ENCODE data around the gene NR2F1.

Gene NR2F1

GRCh38 chr5:93603078-93603792 is 20.2 kb downstream of the NR2F1 start:
- DNase-seq = no peak
- Histone ChIP-seq H3K9ac (ENCODE audit: low read length) (no peak overlapping the region), H3K27ac (ENCODE audit: low read length) (no peak overlapping the region), H3K4me1 (ENCODE audit: low read length) (no peaks in the 10 kb centered on the region), H2AFZ (ENCODE audit: low read length) (no peak overlapping the region), H3K27me3 (replicated peaks; ENCODE audit: insufficient read depth, low read length) (no peaks in the 10 kb centered on the region), H3K9me2 (replicated peaks; ENCODE audit: insufficient read depth, low read length) (no peaks in the 10 kb centered on the region), H3K4me2 (ENCODE audit: low read depth, low read length) (no peak overlapping the region), H3F3A (ENCODE audit: insufficient read depth, low read length) (no peaks in the 10 kb centered on the region), H3K4me3 (ENCODE audit: low read length) (no peak overlapping the region), H4K20me1 (ENCODE audit: insufficient read depth, low read length) (no peaks in the 10 kb centered on the region), H3K9me3 (replicated peaks; ENCODE audit: insufficient read depth, low read length) (no peaks in the 10 kb centered on the region), H3K79me2 (ENCODE audit: low read length) (no peaks in the 10 kb centered on the region), H3K36me3 (replicated peaks; ENCODE audit: insufficient read depth, low read length) (no peaks in the 10 kb centered on the region)
- TF ChIP-seq, protein P1, sequence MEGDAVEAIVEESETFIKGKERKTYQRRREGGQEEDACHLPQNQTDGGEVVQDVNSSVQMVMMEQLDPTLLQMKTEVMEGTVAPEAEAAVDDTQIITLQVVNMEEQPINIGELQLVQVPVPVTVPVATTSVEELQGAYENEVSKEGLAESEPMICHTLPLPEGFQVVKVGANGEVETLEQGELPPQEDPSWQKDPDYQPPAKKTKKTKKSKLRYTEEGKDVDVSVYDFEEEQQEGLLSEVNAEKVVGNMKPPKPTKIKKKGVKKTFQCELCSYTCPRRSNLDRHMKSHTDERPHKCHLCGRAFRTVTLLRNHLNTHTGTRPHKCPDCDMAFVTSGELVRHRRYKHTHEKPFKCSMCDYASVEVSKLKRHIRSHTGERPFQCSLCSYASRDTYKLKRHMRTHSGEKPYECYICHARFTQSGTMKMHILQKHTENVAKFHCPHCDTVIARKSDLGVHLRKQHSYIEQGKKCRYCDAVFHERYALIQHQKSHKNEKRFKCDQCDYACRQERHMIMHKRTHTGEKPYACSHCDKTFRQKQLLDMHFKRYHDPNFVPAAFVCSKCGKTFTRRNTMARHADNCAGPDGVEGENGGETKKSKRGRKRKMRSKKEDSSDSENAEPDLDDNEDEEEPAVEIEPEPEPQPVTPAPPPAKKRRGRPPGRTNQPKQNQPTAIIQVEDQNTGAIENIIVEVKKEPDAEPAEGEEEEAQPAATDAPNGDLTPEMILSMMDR (IDR thresholded peaks at IDR 0.05; ENCODE audit: low read length) = no peak

DNA sequence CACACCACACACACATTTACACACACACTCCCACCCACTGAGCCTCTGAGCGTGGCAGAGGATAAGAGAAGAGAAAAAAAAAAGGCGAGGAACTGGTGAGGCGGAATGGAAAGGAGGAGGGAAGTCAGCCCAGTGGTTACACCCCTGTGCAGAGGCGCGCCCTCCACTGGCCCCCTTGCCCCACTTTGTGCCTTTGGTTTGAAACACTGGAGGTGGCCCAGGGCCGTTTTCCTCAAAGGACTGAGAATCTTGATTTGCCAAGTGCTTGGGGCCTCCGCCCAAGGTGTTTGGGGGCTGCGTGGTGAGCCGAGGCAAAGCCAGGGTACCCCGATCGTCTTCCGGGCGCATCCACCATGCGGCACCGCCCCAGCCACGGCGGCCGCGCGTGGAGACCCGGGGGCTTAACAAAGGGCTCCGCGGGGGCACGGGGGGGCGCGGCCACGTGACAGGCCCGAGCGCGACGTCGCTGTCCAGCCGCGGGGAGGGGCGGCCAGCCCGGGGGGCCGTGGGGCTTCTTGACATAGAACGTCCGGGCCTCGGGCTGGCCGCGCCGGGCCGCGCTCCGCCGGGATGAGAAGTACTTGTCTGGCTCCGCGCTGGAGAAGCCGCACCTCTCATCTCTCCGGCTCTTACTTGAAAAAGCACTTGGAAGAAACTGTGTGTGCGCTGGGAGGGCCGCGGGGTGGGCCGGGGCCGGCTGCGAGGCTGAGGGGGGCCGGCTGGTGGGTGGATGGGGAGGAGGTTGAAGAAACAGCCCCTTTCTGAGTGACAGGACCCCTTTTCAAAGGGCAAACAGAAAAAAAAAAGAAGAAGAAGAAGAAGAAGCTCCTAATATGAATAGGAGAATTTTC is 21.0 kb downstream of the NR2F1 start:
- no peaks in the 10 kb centered on the region for H3K27me3 ChIP-seq (replicated peaks; ENCODE audit: insufficient read depth, low read length)
- no peak overlapping the region for H3K4me2 ChIP-seq (ENCODE audit: low read depth, low read length)
- H3K27ac ChIP-seq (ENCODE audit: low read length) = no peak overlapping the region
- no peaks in the 10 kb centered on the region for H3K36me3 ChIP-seq (replicated peaks; ENCODE audit: insufficient read depth, low read length)
- H3F3A ChIP-seq (ENCODE audit: insufficient read depth, low read length) = no peaks in the 10 kb centered on the region
- H3K79me2 ChIP-seq (ENCODE audit: low read length) = no peaks in the 10 kb centered on the region
- TF ChIP-seq EZH2 (optimal IDR thresholded peaks at IDR 0.05; ENCODE audit: low read depth, low read length) (no peak), EZH2phosphoT487 (IDR thresholded peaks at IDR 0.05; ENCODE audit: low read length) (no peak)
- TF ChIP-seq, protein P1 (IDR thresholded peaks at IDR 0.05; ENCODE audit: low read length) = no peak
- H3K4me3 ChIP-seq (ENCODE audit: low read length) = no peak overlapping the region
- H2AFZ ChIP-seq (ENCODE audit: low read length) = no peak overlapping the region
- H3K9ac ChIP-seq (ENCODE audit: low read length) = no peak overlapping the region
- DNase-seq = no peak
- no peaks in the 10 kb centered on the region for H3K9me3 ChIP-seq (replicated peaks; ENCODE audit: insufficient read depth, low read length)
- no peaks in the 10 kb centered on the region for H4K20me1 ChIP-seq (ENCODE audit: insufficient read depth, low read length)
- no peaks in the 10 kb centered on the region for H3K4me1 ChIP-seq (ENCODE audit: low read length)
- H3K9me2 ChIP-seq (replicated peaks; ENCODE audit: insufficient read depth, low read length) = no peaks in the 10 kb centered on the region

DNA sequence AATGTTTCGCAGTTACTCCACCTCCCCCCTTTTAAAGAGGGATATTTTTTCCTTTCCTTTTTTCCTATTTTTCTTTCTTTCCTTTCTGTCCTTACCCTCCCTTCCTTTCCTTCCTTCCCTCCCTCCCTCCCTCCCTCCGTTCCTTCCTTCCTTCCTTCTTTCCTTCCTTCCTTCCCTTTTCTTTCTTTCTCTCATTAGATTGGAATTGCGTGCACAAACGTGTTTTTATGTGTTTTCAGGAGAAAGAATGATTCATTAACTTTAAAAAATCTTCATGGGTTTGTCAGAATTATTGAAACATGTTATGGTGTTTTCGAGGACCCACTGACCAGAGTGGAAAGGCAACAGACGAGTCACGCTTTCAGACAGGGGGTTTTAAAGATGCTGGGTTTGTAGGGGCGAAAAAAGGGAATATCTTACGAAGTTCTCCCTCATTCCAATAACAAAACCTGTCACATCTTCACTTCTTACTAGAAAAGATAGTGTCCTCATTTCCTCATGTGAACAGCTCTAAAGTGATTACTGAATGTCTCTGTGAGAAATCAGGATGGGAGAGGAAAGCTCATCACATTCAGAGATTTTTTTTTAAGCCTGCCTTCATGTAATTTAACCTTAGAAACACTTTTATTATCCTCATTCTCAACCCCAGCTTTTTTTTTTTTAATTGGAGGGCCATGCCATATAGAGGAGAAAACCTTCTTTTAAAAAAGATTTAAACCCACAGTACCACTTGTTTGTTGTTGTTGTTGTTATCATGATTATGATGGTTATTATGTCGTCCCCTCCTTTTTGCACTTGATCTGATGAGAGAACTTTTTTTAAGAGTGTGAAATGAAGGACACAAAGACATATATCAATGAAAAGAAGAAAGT is 21.9 kb downstream of the NR2F1 start:
- no peak overlapping the region for H3K4me2 ChIP-seq (ENCODE audit: low read depth, low read length)
- H4K20me1 ChIP-seq (ENCODE audit: insufficient read depth, low read length) = no peaks in the 10 kb centered on the region
- H3K36me3 ChIP-seq (replicated peaks; ENCODE audit: insufficient read depth, low read length) = no peaks in the 10 kb centered on the region
- H2AFZ ChIP-seq (ENCODE audit: low read length) = no peak overlapping the region
- no peak overlapping the region for H3K27ac ChIP-seq (ENCODE audit: low read length)
- no peak for DNase-seq
- H3K27me3 ChIP-seq (replicated peaks; ENCODE audit: insufficient read depth, low read length) = no peaks in the 10 kb centered on the region
- no peak overlapping the region for H3K9ac ChIP-seq (ENCODE audit: low read length)
- H3K9me3 ChIP-seq (replicated peaks; ENCODE audit: insufficient read depth, low read length) = no peaks in the 10 kb centered on the region
- TF ChIP-seq EZH2phosphoT487 (IDR thresholded peaks at IDR 0.05; ENCODE audit: low read length) = no peak
- TF ChIP-seq EZH2 (optimal IDR thresholded peaks at IDR 0.05; ENCODE audit: low read depth, low read length) = no peak
- TF ChIP-seq, protein P1 (IDR thresholded peaks at IDR 0.05; ENCODE audit: low read length) = no peak
- no peaks in the 10 kb centered on the region for H3F3A ChIP-seq (ENCODE audit: insufficient read depth, low read length)
- H3K9me2 ChIP-seq (replicated peaks; ENCODE audit: insufficient read depth, low read length) = no peaks in the 10 kb centered on the region
- no peaks in the 10 kb centered on the region for H3K79me2 ChIP-seq (ENCODE audit: low read length)
- H3K4me3 ChIP-seq (ENCODE audit: low read length) = no peak overlapping the region
- H3K4me1 ChIP-seq (ENCODE audit: low read length) = no peaks in the 10 kb centered on the region

Measured in MM.1S (cell line).